Epithelial cell of esophagus (primary cell): Measurements from ENCODE around the gene BPNT1.

Source experiments
- DNase-seq: peaks from one replicate; pipeline ENCODE4 v3.0.0; 2010; ENCODE audit warnings: low read depth
- H3K4me3 ChIP-seq: 2 replicates; pipeline ENCODE4 v1.5.1; 2011; ENCODE audit warnings: mild to moderate bottlenecking, low read length, control low read depth
- CTCF ChIP-seq: IDR thresholded peaks from 2 replicates; pipeline ENCODE4 v1.5.1; 2011; ENCODE audit warnings: low read depth, mild to moderate bottlenecking, low read length, control low read depth, inconsistent platforms; ENCODE audit not compliant: insufficient read depth; ENCODE audit errors: missing control alignments

Gene BPNT1

DNA sequence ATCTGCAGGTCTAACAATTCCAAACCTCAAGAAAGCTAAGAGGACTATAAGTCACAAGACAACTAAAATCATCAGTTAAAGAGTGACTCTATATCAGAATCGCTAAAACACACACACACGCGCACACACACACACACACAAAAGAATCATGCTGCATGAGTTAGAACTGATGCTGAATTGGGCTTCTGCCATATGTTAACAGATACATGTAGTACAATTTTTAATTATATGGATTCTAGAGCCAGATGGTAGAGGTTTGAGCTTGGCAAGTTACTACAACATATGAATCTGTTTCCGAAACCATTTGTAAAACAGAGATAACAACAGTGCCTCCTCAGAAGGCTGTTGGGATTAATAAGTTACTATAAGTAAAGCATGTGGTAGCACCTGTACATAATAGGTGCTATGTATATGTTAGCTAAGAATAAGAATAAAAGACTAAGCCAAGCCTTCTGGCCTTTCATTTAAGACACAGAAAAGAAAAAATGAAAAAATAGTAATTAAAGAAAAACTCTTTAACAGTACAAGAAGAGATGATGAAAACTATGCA lies 61.2 kb downstream of the BPNT1 start:
- no peak for TF ChIP-seq CTCF
- no peak for DNase-seq
- no peak overlapping the region for H3K4me3 ChIP-seq

DNA sequence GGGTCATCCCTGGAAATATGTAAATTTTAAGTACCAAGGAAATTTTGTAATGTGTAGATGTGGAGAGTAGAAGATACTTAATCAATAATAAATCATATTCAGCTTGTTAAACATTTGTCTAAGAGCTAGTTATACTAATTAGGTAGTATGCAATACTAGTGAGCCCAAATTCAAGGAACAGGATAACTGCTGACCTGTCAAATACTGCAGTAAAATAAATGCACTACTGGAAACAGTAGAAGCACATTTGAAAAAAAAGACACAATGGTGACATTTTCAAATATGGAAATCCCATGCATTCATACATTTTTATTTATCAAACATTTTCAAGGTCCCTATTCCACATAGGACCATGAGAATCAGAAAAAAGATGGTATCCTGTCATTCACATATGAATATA lies 70.5 kb downstream of the BPNT1 start:
- no peak overlapping the region for H3K4me3 ChIP-seq
- no peak for DNase-seq
- TF ChIP-seq CTCF, result no peak

DNA sequence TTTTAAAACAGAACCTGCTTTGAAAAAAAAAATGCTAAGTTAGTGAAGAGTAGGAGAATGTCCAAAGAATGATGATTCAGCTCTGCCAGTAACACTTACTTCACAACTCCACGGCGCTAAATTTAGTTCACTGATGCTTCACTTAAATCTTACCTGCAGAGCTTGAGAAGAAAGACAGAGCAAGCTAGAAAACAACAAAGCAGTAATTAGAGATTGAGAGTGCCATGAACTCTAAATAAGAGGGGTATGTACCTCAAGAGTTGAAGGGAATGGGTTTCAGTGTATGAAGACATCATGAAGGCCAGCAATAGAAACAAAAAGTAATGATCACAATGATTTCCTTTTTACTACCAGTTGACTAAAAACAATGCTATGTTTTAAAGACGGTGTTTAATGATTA lies 76.1 kb downstream of the BPNT1 start:
- DNase-seq, result peak; percentile 10
- no peak for TF ChIP-seq CTCF

GRCh38 chr1:220012259-220012658 lies 77.3 kb downstream of the BPNT1 start:
- DNase-seq, result no peak
- H3K4me3 ChIP-seq, result no peak overlapping the region
- TF ChIP-seq CTCF, result no peak

More for the DNA sequence above, 76.1 kb downstream of the BPNT1 start:
- no peak overlapping the region for H3K4me3 ChIP-seq

DNA sequence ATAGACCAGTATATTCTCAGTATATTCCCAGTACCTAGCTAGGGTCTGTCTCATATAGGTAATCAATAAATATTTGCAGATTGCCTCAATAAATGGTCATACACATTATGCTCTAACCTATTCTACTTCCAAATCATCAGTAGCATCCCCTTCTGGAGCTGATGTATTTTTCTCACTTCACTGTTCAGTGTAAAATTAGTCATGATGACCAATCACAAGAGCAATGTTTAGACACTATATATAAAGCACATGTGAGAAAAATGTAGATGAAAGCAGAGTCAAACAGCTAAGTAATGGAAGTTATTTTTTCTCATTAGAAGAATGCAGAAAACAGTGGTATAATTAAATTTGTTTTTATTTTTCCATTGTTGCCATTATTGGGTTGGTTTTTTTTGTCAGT lies 78.0 kb downstream of the BPNT1 start:
- H3K4me3 ChIP-seq, result no peak overlapping the region
- no peak for DNase-seq
- TF ChIP-seq CTCF, result no peak
